GM23248 (cell line): ENCODE results near the gene SMIM28. TPM values are rescaled to one million over a fixed set of nuclear protein-coding genes. Genes with fewer than 3 reads are reported as not detected.

Experiments
- DNase-seq: peaks from one replicate; pipeline ENCODE4 v3.0.0-alpha.2; 2015
- H2AFZ ChIP-seq: fragments of 200-600 bp; sonication (generic); 2 replicates; pipeline ENCODE4 v1.6.1; 2016; ENCODE audit warnings: antibody characterized with exemption
- H3F3A ChIP-seq: fragments of 200-600 bp; sonication (generic); 2 replicates; pipeline ENCODE4 v1.6.1; 2016; ENCODE audit warnings: mild to moderate bottlenecking, antibody characterized with exemption, mixed run types; ENCODE audit not compliant: insufficient read depth
- H3K27ac ChIP-seq: fragments of 200-600 bp; sonication (generic); 2 replicates; pipeline ENCODE4 v1.5.1; 2016; ENCODE audit warnings: mild to moderate bottlenecking
- H3K27me3 ChIP-seq: fragments of 200-600 bp; sonication (generic); replicated peaks from 2 replicates; pipeline ENCODE4 v1.6.1; 2016; ENCODE audit warnings: mild to moderate bottlenecking; ENCODE audit not compliant: insufficient read depth
- H3K36me3 ChIP-seq: fragments of 200-600 bp; sonication (generic); 2 replicates; pipeline ENCODE4 v1.6.1; 2016; ENCODE audit warnings: low read depth, mild to moderate bottlenecking
- H3K4me1 ChIP-seq: fragments of 200-600 bp; sonication (generic); 2 replicates; pipeline ENCODE4 v1.6.1; 2016; ENCODE audit warnings: mild to moderate bottlenecking; ENCODE audit not compliant: insufficient read depth
- H3K4me2 ChIP-seq: fragments of 200-600 bp; sonication (generic); one replicate; pipeline ENCODE4 v1.6.1; 2016; ENCODE audit warnings: mild to moderate bottlenecking; ENCODE audit not compliant: unreplicated experiment
- H3K4me3 ChIP-seq: fragments of 200-600 bp; sonication (generic); 2 replicates; pipeline ENCODE4 v1.5.1; 2016; ENCODE audit warnings: mild to moderate bottlenecking
- H3K79me2 ChIP-seq: fragments of 200-600 bp; sonication (generic); 2 replicates; pipeline ENCODE4 v1.6.1; 2016; ENCODE audit warnings: mild to moderate bottlenecking; ENCODE audit not compliant: insufficient read depth
- H3K9ac ChIP-seq: fragments of 200-600 bp; sonication (generic); 2 replicates; pipeline ENCODE4 v1.6.1; 2016; ENCODE audit warnings: mild to moderate bottlenecking
- H3K9me2 ChIP-seq: fragments of 200-600 bp; sonication (generic); 2 replicates; pipeline ENCODE4 v1.6.1; 2016; ENCODE audit warnings: mixed run types, mild to moderate bottlenecking, moderate library complexity; ENCODE audit not compliant: insufficient read depth
- H3K9me3 ChIP-seq: fragments of 200-600 bp; sonication (generic); one replicate; pipeline ENCODE4 v1.6.1; 2017; ENCODE audit warnings: low read depth
- H4K20me1 ChIP-seq: fragments of 200-600 bp; sonication (generic); 2 replicates; pipeline ENCODE4 v1.6.0; 2016; ENCODE audit not compliant: insufficient read depth
- EZH2 ChIP-seq: fragments of 200-600 bp; sonication (generic); IDR thresholded peaks from 2 replicates; pipeline ENCODE4 v1.6.1; 2018; ENCODE audit warnings: antibody characterized with exemption, mild to moderate bottlenecking; ENCODE audit not compliant: insufficient read depth, poor library complexity, severe bottlenecking
- EZH2phosphoT487 ChIP-seq: fragments of 200-600 bp; sonication (generic); IDR thresholded peaks from 2 replicates; pipeline ENCODE4 v1.6.1; 2018; ENCODE audit warnings: antibody characterized with exemption, moderate library complexity, mild to moderate bottlenecking, low read depth; ENCODE audit not compliant: insufficient read depth
- WGBS, 2 experiments: methylation state at CpG; one replicate each; pipeline ENCODE4 v1.1.6; 2015 to 2017; ENCODE audit warnings: low lambda C conversion rate in 2 of 2, low coverage in 1 of 2; ENCODE audit errors: missing lambda C conversion rate in 2 of 2; 5-methylcytosine and 5-hydroxymethylcytosine counted together
- in situ Hi-C: fragments of 300-500 bp; cut with MboI; formaldehyde crosslinking; loops from 2 replicates; pipeline ENCODE4 v1.15.0; 2020
- polyA plus RNA-seq: library from polyadenylated mRNA; unstranded; fragments of >200 nt; fragmentation: Nextera tagmentation; extraction: Ambion mirVana; gene quantifications from 2 replicates; pipeline ENCODE4 v1.2.1, GENCODE V29; 2016
- total RNA-seq: library from RNA; depleted of rRNA; stranded (reverse); fragments of >200 nt; shearing (Covaris generic); gene quantifications from 2 replicates; pipeline ENCODE4 v1.2.3, GENCODE V29; 2014

Gene SMIM28
- total and polyA plus RNA-seq, 2 experiments from 2014 or later = not detected

DNA sequence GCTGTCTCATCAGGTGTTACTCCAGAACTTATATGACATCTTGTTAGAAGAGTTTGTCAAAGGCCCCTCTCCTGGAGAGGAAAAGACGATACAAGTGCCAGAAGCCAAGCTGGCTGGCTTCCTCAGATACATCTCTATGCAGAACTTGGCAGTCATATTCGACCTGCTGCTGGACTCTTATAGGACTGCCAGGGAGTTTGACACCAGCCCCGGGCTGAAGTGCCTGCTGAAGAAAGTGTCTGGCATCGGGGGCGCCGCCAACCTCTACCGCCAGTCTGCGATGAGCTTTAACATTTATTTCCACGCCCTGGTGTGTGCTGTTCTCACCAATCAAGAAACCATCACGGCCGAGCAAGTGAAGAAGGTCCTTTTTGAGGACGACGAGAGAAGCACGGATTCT, 43.7 kb upstream of the SMIM28 start:
- Histone ChIP-seq H3K79me2 (no peaks in the 10 kb centered on the region), H3K4me1 (no peaks in the 10 kb centered on the region), H3K4me3 (no peak overlapping the region), H4K20me1 (no peaks in the 10 kb centered on the region), H3F3A (no peaks in the 10 kb centered on the region), H3K4me2 (no peak overlapping the region), H3K9ac (no peak overlapping the region), H3K9me3 (no peaks in the 10 kb centered on the region), H3K27ac (no peak overlapping the region), H2AFZ (no peak overlapping the region), H3K27me3 (no peaks in the 10 kb centered on the region), H3K9me2 (no peaks in the 10 kb centered on the region), H3K36me3 (no peaks in the 10 kb centered on the region)
- in situ Hi-C loops = no loop called here
- TF ChIP-seq EZH2phosphoT487 (no peak), EZH2 (no peak)
- DNase-seq = no peak
- 67 to 70% methylated on average over 14 of the region's 14 CpGs for WGBS, 2 experiments

- no peaks in the 10 kb centered on the region for H3F3A ChIP-seq
- TF ChIP-seq EZH2 (no peak), EZH2phosphoT487 (no peak)
- H3K36me3 ChIP-seq = no peaks in the 10 kb centered on the region
- in situ Hi-C loops = no loop called here
- no peak overlapping the region for H2AFZ ChIP-seq
- H3K4me1 ChIP-seq = no peaks in the 10 kb centered on the region
- no peak for DNase-seq
- H4K20me1 ChIP-seq = no peaks in the 10 kb centered on the region
- H3K9ac ChIP-seq = no peak overlapping the region
- no peak overlapping the region for H3K4me3 ChIP-seq
- 74 to 82% methylated on average over 12 to 14 of the region's 14 CpGs for WGBS, 2 experiments
- H3K27me3 ChIP-seq = no peaks in the 10 kb centered on the region
- no peaks in the 10 kb centered on the region for H3K9me2 ChIP-seq
- H3K27ac ChIP-seq = no peak overlapping the region
- no peaks in the 10 kb centered on the region for H3K9me3 ChIP-seq
- H3K79me2 ChIP-seq = no peaks in the 10 kb centered on the region
- H3K4me2 ChIP-seq = no peak overlapping the region
Observed at GRCh38 chr6:138334963-138335362, 42.7 kb upstream of the SMIM28 start.

DNA sequence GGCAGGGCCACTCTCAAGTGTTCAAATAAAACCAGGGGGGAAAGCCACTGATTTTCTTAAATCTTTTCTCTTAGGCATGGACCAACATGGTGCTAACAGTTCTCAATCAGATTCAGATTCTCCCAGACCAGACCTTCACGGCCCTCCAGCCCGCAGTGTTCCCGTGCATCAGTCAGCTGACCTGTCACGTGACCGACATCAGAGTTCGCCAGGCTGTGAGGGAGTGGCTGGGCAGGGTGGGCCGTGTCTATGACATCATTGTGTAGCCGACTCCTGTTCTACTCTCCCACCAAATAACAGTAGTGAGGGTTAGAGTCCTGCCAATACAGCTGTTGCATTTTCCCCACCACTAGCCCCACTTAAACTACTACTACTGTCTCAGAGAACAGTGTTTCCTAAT, 41.5 kb upstream of the SMIM28 start:
- 77 to 81% methylated on average over 8 of the region's 8 CpGs for WGBS, 2 experiments
- H4K20me1 ChIP-seq = no peaks in the 10 kb centered on the region
- in situ Hi-C loops = no loop called here

GRCh38 chr6:138337076-138337475, 40.6 kb upstream of the SMIM28 start:
- Histone ChIP-seq H2AFZ (no peak overlapping the region), H3K36me3 (no peaks in the 10 kb centered on the region), H3K79me2 (no peaks in the 10 kb centered on the region), H3K9ac (no peak overlapping the region), H3K4me1 (no peaks in the 10 kb centered on the region), H4K20me1 (no peaks in the 10 kb centered on the region), H3K9me3 (no peaks in the 10 kb centered on the region), H3K27me3 (no peaks in the 10 kb centered on the region), H3F3A (no peaks in the 10 kb centered on the region), H3K9me2 (no peaks in the 10 kb centered on the region), H3K27ac (no peak overlapping the region), H3K4me3 (no peak overlapping the region), H3K4me2 (no peak overlapping the region)
- in situ Hi-C loops = no loop called here
- no peak for TF ChIP-seq EZH2
- no peak for TF ChIP-seq EZH2phosphoT487
- 88 to 90% methylated on average over 4 of the region's 4 CpGs for WGBS, 2 experiments
- no peak for DNase-seq

More for the DNA sequence above, 41.5 kb upstream of the SMIM28 start:
- Histone ChIP-seq H3F3A (no peaks in the 10 kb centered on the region), H3K27me3 (no peaks in the 10 kb centered on the region), H3K79me2 (no peaks in the 10 kb centered on the region), H3K9ac (no peak overlapping the region), H3K4me1 (no peaks in the 10 kb centered on the region), H3K36me3 (no peaks in the 10 kb centered on the region), H2AFZ (no peak overlapping the region), H3K9me2 (no peaks in the 10 kb centered on the region), H3K4me2 (no peak overlapping the region), H3K27ac (no peak overlapping the region), H3K9me3 (no peaks in the 10 kb centered on the region), H3K4me3 (no peak overlapping the region)
- TF ChIP-seq EZH2phosphoT487 (no peak), EZH2 (no peak)
- no peak for DNase-seq

- H3K4me1 ChIP-seq = no peaks in the 10 kb centered on the region
- WGBS, 2 experiments = 30 to 50% methylated on average over 1 of the region's 1 CpG
- H3K4me3 ChIP-seq = no peak overlapping the region
- H3K36me3 ChIP-seq = no peaks in the 10 kb centered on the region
- TF ChIP-seq EZH2phosphoT487 (no peak), EZH2 (no peak)
- no peak overlapping the region for H3K4me2 ChIP-seq
- H3K27ac ChIP-seq = no peak overlapping the region
- H3F3A ChIP-seq = no peaks in the 10 kb centered on the region
- H3K9ac ChIP-seq = no peak overlapping the region
- H2AFZ ChIP-seq = no peak overlapping the region
- no peak for DNase-seq
- no peaks in the 10 kb centered on the region for H3K9me2 ChIP-seq
- no peaks in the 10 kb centered on the region for H3K27me3 ChIP-seq
- H3K79me2 ChIP-seq = no peaks in the 10 kb centered on the region
- no peaks in the 10 kb centered on the region for H4K20me1 ChIP-seq
- in situ Hi-C loops = no loop called here
- H3K9me3 ChIP-seq = no peaks in the 10 kb centered on the region
Observed at GRCh38 chr6:138339024-138339423, 38.7 kb upstream of the SMIM28 start.
